Hematopoietic multipotent progenitor cell treated with erythropoietin and hydrocortisone succinate and interleukin-3 and kit ligand, for 4 days (in vitro differentiated cells): ENCODE measurements around the gene LCE3D.
"Not testable (repeated sequence)": the region's sequence is repeated elsewhere in the genome, so short reads cannot be mapped to it uniquely, and the experiment has no call there.

Experiments used
- DNase-seq: peaks from one replicate; pipeline ENCODE4 v3.0.0-alpha.2; 2015

LCE3D gene

GRCh38 chr1:152580433-152580832 is at the start of gene LCE3D:
TSS of gene LCE3D (minus strand) at chr1:152580516. CDS start at chr1:152579936, 580 bp downstream.
- no peak for DNase-seq

GRCh38 chr1:152626744-152627143 is 46.4 kb upstream of the LCE3D start:
- DNase-seq = no peak

- DNase-seq = peak; percentile 45
These were observed 43.0 kb upstream of the LCE3D start for GRCh38 chr1:152623203-152623844.

- DNase-seq = peak; percentile 74
These were observed 42.5 kb upstream of the LCE3D start, which contains the start of gene LCE3A for GRCh38 chr1:152622803-152623202. TSS of gene LCE3A (minus strand) at chr1:152623103. CDS start at chr1:152623103, 0 bp downstream.

- DNase-seq = no peak
These were observed 41.7 kb upstream of the LCE3D start for GRCh38 chr1:152621993-152622392.

GRCh38 chr1:152613511-152613910 is 33.2 kb upstream of the LCE3D start, which contains the start of gene LCE3B:
TSS of gene LCE3B (plus strand) at chr1:152613811. CDS start at chr1:152613811, 0 bp downstream.
- DNase-seq = no peak

- no peak for DNase-seq
These were observed 19.6 kb upstream of the LCE3D start, which contains the start of gene LCE3C for GRCh38 chr1:152599934-152600333. TSS of gene LCE3C (plus strand) at chr1:152600234. CDS start at chr1:152600732, 498 bp downstream.

- DNase-seq = no peak
These were observed 16.7 kb upstream of the LCE3D start for GRCh38 chr1:152596986-152597385.

- peak; percentile 1 for DNase-seq
These were observed 5.3 kb upstream of the LCE3D start for GRCh38 chr1:152585586-152585985.

GRCh38 chr1:152582647-152583046 is 2.3 kb upstream of the LCE3D start:
- DNase-seq = no peak

- DNase-seq = not testable (repeated sequence)
These were observed 790 bp downstream of the LCE3D start for GRCh38 chr1:152579526-152579925.

- DNase-seq = no peak
These were observed 3.1 kb downstream of the LCE3D start for GRCh38 chr1:152577168-152577567.

- no peak for DNase-seq
These were observed 13.6 kb downstream of the LCE3D start, which contains the start of gene LCE3E for GRCh38 chr1:152566681-152567080. TSS of gene LCE3E (minus strand) at chr1:152566780. CDS start at chr1:152566208, 572 bp downstream.

- no peak for DNase-seq
These were observed 14.6 kb downstream of the LCE3D start for GRCh38 chr1:152565535-152566215.

- no peak for DNase-seq
These were observed 15.2 kb downstream of the LCE3D start for GRCh38 chr1:152565115-152565514.

GRCh38 chr1:152548358-152548757 is 32.0 kb downstream of the LCE3D start:
- not testable (repeated sequence) for DNase-seq

GRCh38 chr1:152546704-152547103 is 33.6 kb downstream of the LCE3D start:
- DNase-seq = peak; percentile 5

- peak; percentile 45 for DNase-seq
These were observed 36.5 kb downstream of the LCE3D start for GRCh38 chr1:152543820-152544219.

- no peak for DNase-seq
These were observed 40.4 kb downstream of the LCE3D start for GRCh38 chr1:152539901-152540300.

- no peak for DNase-seq
These were observed 42.8 kb downstream of the LCE3D start for GRCh38 chr1:152537496-152537895.

- DNase-seq = no peak
These were observed 44.5 kb downstream of the LCE3D start for GRCh38 chr1:152535774-152536173.

- DNase-seq = peak; percentile 71
These were observed 46.9 kb downstream of the LCE3D start for GRCh38 chr1:152533327-152533938.
